ENCODE measurements around the gene SAA2.

SAA2 gene

DNA sequence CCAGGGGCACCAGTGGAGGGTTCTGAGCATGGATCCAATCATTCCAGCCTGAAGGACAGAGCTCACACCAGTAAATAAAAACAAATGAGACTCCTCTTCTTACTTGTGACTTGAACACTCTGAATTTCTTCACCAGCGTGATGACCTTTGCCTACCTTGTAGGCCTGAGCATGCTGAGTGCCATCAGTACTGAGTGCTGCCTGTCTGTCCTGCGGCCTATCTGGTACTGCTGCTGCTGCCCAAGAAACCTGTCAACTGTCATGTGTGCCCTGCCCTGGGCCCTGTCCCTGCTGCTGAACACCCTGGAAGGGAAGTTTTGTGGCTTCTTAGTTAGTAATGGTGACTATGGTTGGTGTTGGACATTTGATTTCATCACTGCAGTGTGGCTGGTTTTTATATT is 51.9 kb downstream of the SAA2 start:
- TF ChIP-seq, protein P1, sequence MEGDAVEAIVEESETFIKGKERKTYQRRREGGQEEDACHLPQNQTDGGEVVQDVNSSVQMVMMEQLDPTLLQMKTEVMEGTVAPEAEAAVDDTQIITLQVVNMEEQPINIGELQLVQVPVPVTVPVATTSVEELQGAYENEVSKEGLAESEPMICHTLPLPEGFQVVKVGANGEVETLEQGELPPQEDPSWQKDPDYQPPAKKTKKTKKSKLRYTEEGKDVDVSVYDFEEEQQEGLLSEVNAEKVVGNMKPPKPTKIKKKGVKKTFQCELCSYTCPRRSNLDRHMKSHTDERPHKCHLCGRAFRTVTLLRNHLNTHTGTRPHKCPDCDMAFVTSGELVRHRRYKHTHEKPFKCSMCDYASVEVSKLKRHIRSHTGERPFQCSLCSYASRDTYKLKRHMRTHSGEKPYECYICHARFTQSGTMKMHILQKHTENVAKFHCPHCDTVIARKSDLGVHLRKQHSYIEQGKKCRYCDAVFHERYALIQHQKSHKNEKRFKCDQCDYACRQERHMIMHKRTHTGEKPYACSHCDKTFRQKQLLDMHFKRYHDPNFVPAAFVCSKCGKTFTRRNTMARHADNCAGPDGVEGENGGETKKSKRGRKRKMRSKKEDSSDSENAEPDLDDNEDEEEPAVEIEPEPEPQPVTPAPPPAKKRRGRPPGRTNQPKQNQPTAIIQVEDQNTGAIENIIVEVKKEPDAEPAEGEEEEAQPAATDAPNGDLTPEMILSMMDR (IDR thresholded peaks at IDR 0.05) = no peak
- H3K27ac ChIP-seq = no peak overlapping the region
- DNase-seq (ENCODE audit: low spot score) = no peak
- no peak overlapping the region for H3K4me3 ChIP-seq

Data from coronary artery (tissue), 2 donors.